Right cardiac atrium (tissue), 5 donors: ENCODE results near the gene LHX3. TPM values are rescaled to one million over a fixed set of nuclear protein-coding genes. Genes with fewer than 3 reads are reported as not detected.

Experiments used
- ATAC-seq, 2 donors: fragments of 200-7000 bp; cut with Tn5 transposase; one replicate each; pipeline versions ENCODE4 v1.8.0 to v1.9.1; 2020; ENCODE audit warnings: moderate library complexity in 2 of 2, mild to moderate bottlenecking in 1 of 2
- DNase-seq, 3 donors: peaks; one replicate each; pipeline ENCODE4 v3.0.0-alpha.2; 2020
- H3K27ac ChIP-seq: one replicate; pipeline ENCODE4 v1.5.1; 2013; ENCODE audit warnings: mild to moderate bottlenecking, low read length, control low read depth, moderate library complexity
- H3K27me3 ChIP-seq: one replicate; pipeline ENCODE4 v1.6.1; 2013; ENCODE audit not compliant: control insufficient read depth, insufficient read depth
- H3K4me1 ChIP-seq: one replicate; pipeline ENCODE4 v1.6.1; 2013; ENCODE audit warnings: low read length; ENCODE audit not compliant: control insufficient read depth, insufficient read depth
- H3K4me3 ChIP-seq: one replicate; pipeline ENCODE4 v1.5.1; 2013; ENCODE audit warnings: low read length, control low read depth
- H3K9me3 ChIP-seq: one replicate; pipeline ENCODE4 v1.6.1; 2013; ENCODE audit warnings: low read length; ENCODE audit not compliant: control insufficient read depth
- WGBS: extraction: QIAGEN DNeasy Blood & Tissue Kit; methylation state at CpG from one replicate; pipeline ENCODE4 v1.1.7; 2013; 5-methylcytosine and 5-hydroxymethylcytosine counted together
- intact Hi-C, 4 donors: fragments of 100-400 bp; cut with DNase I; formaldehyde crosslinking; loops; one replicate each; pipeline versions ENCODE4 v1.11.0 to v1.14.0; 2022 to 2023
- polyA plus RNA-seq: library from polyadenylated mRNA; stranded (reverse); fragments of 200-250 nt; gene quantifications from one replicate; pipeline ENCODE4 v1.2.3, GENCODE V29; 2013
- total RNA-seq, 4 donors: library from RNA; stranded (reverse); fragmentation: NEBNext Ultra II Directional; extraction: Animal tissue kit (Norgen Biotek cat#: 25700); gene quantifications; one replicate each; pipeline ENCODE4 v1.2.1, GENCODE V29; 2021
- donor health status: healthy with polysubstance abuse.
- donor health status: DM: no; HTN: yes; CAD: no.
- donor health status: DM: no; HTN: no; CAD: no.
- donor health status: DM: no; HTN: yes; CAD: no; lungs with severe emphysema.
- donor health status: DM: yes; HTN: yes; CAD: no.

Gene LHX3
- total and polyA plus RNA-seq, 5 donors: not detected

DNA sequence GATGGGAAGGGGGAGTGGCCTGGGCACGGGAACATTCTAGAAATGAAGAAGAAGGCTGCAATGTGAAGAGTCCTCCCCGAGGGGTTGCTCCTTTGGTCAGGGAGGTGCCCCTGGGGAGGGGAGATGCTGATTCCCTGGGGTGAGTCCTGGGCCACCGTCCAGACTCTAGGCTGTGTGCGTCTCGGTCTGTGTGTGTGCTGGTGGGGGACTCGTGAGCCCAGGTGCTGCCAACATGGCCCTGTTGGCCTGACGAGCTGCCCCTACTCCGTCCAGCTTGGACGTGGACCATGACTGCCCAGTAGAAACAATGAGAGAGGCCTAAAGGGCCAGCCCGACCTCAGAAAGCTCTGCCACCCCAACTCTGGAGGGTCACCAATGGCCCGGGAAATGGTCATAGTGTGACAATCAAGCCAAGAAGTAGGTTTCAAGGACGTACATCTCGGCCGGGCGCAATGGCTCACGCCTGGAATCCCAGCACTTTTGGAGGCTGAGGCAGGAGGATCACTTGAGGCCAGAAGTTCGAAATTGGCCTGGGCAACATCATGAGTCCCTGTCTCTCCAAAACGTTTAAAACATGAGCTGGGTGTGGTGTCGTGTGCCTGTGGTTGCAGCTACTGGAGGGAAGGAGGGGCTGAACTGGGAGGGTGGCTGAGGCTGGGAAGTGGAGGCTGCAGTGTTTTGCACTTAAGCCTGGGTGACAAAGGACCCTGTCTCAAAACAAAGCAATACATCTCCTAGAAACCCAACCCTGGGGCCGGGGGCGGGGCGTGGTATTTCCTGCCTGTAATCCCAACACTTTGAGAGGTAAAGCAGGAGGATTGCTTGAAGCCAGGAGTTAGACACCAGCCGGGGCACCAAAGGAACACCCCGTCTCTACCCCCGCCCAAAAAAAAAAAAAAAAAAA is 17.0 kb downstream of the LHX3 start:
- no peaks in the 10 kb centered on the region for H3K4me1 ChIP-seq
- H3K27ac ChIP-seq: no peak overlapping the region
- WGBS: 70% methylated on average over 25 of the region's 25 CpGs
- H3K4me3 ChIP-seq: no peak overlapping the region
- no peaks in the 10 kb centered on the region for H3K27me3 ChIP-seq
- H3K9me3 ChIP-seq: no peaks in the 10 kb centered on the region
- DNase-seq (peak in 2 of 3 donors; percentile 6 to 29), ATAC-seq (no peak)
- intact Hi-C loops: no loop called here

DNA sequence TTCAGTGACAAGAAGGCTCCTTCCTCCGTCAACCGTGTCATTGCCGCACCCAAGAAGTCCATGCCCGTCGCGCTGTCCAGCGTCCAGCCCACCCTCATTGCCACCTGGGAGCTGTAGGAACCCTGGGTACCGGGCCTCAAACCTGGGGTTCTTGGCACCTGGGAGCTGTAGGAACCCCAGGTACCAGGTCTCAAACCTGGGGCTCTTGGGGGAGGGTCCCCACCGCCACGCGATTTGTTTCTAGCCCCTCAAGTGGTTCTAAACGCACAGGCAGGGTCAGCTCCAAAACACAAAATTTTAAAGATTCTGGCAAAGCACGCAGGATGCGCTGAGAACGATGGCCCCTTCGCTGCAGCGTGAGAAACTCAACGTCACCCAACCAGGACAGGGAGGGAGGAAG is 17.7 kb downstream of the LHX3 start:
- 88% methylated on average over 18 of the region's 18 CpGs for WGBS
- no peak for ATAC-seq
- intact Hi-C loops: no loop called here
- no peaks in the 10 kb centered on the region for H3K4me1 ChIP-seq
- H3K27ac ChIP-seq: no peak overlapping the region
- no peaks in the 10 kb centered on the region for H3K9me3 ChIP-seq
- peak in 2 of 3 donors; percentile 0 to 7 for DNase-seq
- no peaks in the 10 kb centered on the region for H3K27me3 ChIP-seq
- no peak overlapping the region for H3K4me3 ChIP-seq

DNA sequence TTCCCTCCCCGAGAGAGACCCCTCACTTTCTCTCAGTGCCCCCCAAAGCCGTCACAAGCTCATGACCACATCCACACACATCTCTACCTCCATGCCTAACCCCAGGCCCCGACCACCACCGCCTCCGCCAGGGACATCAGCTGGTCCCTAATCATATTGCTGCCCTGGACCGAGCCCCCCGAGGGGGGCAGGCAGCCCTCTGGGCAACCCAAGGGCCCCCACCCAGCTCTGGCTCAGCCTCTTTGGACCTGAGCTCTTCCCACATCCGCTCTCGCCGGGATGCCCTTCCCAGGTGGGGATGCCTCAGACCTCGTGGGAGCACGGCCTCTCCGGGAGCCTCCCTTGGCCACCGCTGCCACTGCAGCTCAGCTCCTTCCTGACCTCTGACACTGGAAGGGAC is 18.5 kb downstream of the LHX3 start:
- no peak overlapping the region for H3K4me3 ChIP-seq
- DNase-seq (peak; percentile 1 to 34 (median 28)), ATAC-seq (no peak)
- no peaks in the 10 kb centered on the region for H3K27me3 ChIP-seq
- no peaks in the 10 kb centered on the region for H3K4me1 ChIP-seq
- intact Hi-C loops: no loop called here
- 68% methylated on average over 14 of the region's 14 CpGs for WGBS
- no peak overlapping the region for H3K27ac ChIP-seq
- no peaks in the 10 kb centered on the region for H3K9me3 ChIP-seq

DNA sequence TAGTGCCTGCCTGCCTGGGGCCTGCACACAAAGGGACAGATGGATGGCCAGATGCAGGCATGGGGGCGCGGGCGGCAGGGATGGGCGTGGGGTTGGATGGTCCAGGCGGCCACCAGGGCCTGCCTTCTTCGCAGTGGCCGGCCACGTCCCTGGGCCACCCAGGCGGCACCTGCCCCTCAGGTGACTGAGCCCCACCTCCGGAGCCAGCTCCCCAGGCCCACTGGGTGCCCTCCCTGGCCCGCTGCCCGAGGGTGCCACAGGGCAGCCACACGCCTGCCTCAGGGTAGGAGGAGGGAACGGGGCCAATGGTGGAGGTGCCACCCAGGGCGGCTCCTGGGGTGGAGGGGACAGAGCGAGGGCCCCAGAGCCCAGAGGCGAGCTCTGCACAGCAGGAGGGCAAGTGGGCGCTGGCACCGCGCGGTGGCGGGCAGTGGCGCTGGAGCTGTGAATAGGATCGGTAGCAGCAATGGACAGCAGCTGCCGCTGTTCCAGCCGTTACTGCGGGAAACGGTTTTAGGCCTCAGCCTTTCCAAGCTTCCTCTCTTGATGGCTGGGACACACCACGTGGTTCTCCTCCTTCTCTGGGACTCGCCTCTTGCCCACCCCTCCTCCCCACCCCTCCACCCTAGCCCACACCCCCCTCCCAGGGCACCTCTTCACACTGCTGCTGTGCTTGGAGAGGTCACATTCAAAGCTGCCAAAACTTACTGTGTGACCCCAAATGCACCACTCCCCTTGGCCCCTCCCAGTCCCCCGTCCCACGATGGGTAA is 19.1 kb downstream of the LHX3 start:
- Histone ChIP-seq H3K27me3 (no peaks in the 10 kb centered on the region), H3K27ac (no peak overlapping the region), H3K4me1 (no peaks in the 10 kb centered on the region), H3K9me3 (no peaks in the 10 kb centered on the region), H3K4me3 (no peak overlapping the region)
- DNase-seq: peak; percentile 12 to 39 (median 37)
- WGBS: 69% methylated on average over 32 of the region's 32 CpGs
- ATAC-seq: no peak
- intact Hi-C loops: no loop called here

DNA sequence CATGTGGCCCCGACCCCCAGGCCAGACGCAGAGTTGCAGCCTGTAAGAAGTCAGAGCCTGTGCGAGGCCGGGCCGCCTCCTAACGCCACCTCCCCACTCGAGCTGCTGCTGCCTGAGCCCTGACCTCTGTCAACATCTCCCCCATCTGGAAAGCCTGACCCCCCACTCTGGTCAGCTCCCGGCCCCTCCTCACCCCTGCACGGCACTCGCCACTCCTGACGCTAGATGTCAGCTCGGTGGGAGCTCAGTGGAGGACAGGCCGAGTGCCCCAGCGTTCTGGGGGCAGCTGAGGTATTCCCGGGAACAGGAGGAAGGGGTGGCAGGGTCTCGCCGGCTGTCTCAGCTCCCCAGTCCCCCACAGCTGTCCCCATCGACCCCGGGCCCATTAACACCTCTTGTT is 19.9 kb downstream of the LHX3 start:
- Histone ChIP-seq H3K4me1 (no peaks in the 10 kb centered on the region), H3K4me3 (no peak overlapping the region), H3K9me3 (no peaks in the 10 kb centered on the region), H3K27me3 (no peaks in the 10 kb centered on the region), H3K27ac (no peak overlapping the region)
- ATAC-seq (no peak), DNase-seq (peak; percentile 6 to 32 (median 24))
- intact Hi-C loops: no loop called here
- 45% methylated on average over 19 of the region's 19 CpGs for WGBS

DNA sequence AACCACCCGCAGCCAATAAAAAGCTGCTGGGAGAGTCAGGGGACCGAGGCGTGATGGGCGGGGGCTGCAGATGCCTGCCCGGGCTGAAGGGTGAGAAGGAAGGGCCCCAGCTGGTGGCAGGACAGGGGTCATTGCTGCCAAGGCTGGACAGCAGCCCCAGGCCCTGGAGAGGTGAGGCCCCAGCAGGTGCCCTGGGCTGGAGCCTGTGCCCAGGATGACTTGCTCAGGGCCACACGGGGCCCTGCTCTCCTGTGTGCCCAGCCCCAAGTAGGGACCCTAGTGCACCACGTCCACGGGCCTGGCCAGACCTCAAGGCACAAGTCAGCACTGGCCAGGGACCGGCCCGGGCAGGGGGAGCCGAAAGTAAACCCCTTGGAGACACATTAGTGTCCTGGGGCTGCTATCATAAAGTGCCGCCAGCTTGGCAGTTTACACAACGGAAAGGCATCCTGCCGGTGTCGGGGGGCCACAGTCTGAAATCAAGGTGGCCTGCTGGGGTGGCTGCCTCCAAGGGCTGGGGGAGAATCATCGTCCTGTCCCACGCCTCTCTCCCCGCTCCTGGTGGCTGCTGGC is 22.0 kb downstream of the LHX3 start:
- intact Hi-C loops: no loop called here
- Histone ChIP-seq H3K4me3 (no peak overlapping the region), H3K4me1 (no peaks in the 10 kb centered on the region), H3K27ac (no peak overlapping the region), H3K9me3 (no peaks in the 10 kb centered on the region), H3K27me3 (no peaks in the 10 kb centered on the region)
- 81% methylated on average over 18 of the region's 18 CpGs for WGBS
- peak; percentile 2 to 34 (median 32) for DNase-seq
- ATAC-seq: no peak

DNA sequence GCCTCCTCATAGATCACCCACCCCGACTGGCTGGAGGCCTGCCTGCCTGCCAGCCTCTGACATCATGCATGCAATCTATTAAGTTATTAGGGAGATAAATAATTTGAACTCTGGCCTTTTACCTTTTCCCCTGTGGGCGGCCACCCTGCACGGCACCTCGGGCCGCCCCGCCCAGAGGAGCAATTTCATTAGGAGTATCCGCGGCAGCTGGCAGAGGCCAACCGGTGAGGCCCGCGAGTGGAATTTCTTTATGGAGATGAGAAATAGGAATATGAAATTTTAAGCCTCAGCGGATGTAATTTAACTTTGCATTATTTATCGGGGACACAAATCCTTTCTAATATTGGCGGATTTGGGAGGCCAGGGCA is 22.5 kb downstream of the LHX3 start:
- H3K4me3 ChIP-seq: no peak overlapping the region
- intact Hi-C loops: no loop called here
- 87% methylated on average over 14 of the region's 14 CpGs for WGBS
- no peak for ATAC-seq
- no peaks in the 10 kb centered on the region for H3K9me3 ChIP-seq
- DNase-seq: peak in 2 of 3 donors; percentile 1 to 16
- no peak overlapping the region for H3K27ac ChIP-seq
- H3K4me1 ChIP-seq: no peaks in the 10 kb centered on the region
- no peaks in the 10 kb centered on the region for H3K27me3 ChIP-seq

DNA sequence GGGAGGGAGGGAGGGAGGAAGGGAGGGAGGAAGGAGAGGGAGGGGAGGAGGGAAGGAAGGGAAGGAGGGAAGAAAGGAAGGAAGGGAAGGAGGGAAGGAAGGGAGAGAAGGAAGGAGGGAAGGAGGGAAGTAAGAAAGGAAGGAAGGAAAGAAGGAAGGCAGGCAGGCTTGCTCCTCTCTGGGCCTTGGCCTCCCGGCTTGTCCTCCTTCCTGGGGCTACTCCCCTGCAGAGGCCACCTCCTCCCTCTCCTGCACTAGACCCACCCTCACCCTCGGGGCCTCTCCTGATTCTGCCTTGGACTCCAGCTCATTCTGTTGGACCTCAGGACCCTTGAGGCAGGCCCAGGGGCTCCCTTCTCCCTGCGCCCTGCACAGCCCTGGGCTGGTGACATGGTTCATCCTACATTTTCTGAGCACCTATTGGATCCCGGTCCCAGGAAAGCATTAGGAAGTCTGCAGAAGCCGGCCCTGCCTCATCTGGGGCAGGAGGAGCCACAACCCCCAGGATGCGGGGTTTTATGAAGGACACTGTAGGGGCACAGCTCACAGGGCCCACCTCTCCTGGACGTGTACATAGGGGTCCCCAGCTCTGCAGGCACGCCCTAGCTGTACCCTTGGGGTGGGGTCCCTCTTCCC is 23.0 kb downstream of the LHX3 start:
- Histone ChIP-seq H3K27me3 (no peaks in the 10 kb centered on the region), H3K27ac (no peak overlapping the region), H3K4me3 (no peak overlapping the region), H3K9me3 (no peaks in the 10 kb centered on the region), H3K4me1 (no peaks in the 10 kb centered on the region)
- DNase-seq: peak in 2 of 3 donors; percentile 7 to 34
- intact Hi-C loops: no loop called here
- no peak for ATAC-seq
- 68% methylated on average over 8 of the region's 8 CpGs for WGBS

DNA sequence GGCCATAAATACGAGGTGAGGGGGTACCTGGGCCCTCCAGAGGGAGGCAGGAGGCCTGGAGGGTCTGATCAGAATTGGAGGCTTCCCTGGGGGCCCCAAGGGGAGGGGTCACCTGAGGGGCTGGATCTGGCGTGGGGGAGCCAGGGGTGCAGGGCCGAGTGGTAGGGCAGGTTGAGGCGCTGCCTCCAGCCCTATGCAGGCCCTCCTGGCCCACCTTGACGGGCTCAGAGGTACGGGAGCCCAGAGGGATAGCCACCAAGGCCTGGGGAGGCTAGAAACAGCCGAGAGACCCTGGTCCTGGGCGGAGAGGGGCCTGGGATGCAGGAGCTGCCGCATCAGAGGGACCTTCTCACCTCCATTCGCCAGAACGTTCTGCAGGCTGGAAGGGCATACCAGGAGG is 24.3 kb downstream of the LHX3 start:
- intact Hi-C loops: no loop called here
- Histone ChIP-seq H3K9me3 (no peaks in the 10 kb centered on the region), H3K4me1 (no peaks in the 10 kb centered on the region), H3K4me3 (no peak overlapping the region), H3K27ac (no peak overlapping the region), H3K27me3 (no peaks in the 10 kb centered on the region)
- DNase-seq (peak; percentile 1 to 25 (median 21)), ATAC-seq (no peak)
- 79% methylated on average over 11 of the region's 11 CpGs for WGBS

DNA sequence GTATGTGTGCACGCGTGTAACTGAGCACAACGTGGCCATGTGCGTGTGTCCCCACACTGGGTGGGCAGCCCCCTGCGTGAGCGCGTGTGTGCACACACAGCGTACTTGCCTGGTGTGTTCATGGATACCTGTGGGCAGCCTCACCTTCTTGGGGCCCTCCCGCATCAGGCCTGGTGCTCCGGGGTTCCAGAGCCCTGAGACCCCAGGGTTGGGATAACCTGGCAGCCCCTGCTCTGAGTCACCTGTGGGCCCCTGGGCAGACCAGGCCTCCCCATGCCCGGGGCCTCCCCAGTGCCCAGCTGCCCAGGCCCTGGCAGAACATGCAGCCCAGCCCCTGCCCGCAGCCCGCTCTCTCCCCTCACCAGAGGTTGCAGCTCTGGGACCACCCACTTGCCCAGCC is 25.2 kb downstream of the LHX3 start:
- Histone ChIP-seq H3K9me3 (no peaks in the 10 kb centered on the region), H3K27me3 (no peaks in the 10 kb centered on the region), H3K4me3 (no peak overlapping the region), H3K27ac (no peak overlapping the region), H3K4me1 (no peaks in the 10 kb centered on the region)
- ATAC-seq: no peak
- WGBS: 95% methylated on average over 13 of the region's 13 CpGs
- intact Hi-C loops: loop anchor here in 1 of 4 donors (10.0 kb wide), 1 partner anchor 105 kb away; no protein-coding TSS in a partner anchor
- peak; percentile 4 to 30 (median 24) for DNase-seq
